MV-4-11 (cell line): ENCODE measurements around the gene TBCD.

Experiments used
- DNase-seq: peaks from one replicate; lab custom pipeline; 2025; lab: John Stamatoyannopoulos, UW

The TBCD gene

DNA sequence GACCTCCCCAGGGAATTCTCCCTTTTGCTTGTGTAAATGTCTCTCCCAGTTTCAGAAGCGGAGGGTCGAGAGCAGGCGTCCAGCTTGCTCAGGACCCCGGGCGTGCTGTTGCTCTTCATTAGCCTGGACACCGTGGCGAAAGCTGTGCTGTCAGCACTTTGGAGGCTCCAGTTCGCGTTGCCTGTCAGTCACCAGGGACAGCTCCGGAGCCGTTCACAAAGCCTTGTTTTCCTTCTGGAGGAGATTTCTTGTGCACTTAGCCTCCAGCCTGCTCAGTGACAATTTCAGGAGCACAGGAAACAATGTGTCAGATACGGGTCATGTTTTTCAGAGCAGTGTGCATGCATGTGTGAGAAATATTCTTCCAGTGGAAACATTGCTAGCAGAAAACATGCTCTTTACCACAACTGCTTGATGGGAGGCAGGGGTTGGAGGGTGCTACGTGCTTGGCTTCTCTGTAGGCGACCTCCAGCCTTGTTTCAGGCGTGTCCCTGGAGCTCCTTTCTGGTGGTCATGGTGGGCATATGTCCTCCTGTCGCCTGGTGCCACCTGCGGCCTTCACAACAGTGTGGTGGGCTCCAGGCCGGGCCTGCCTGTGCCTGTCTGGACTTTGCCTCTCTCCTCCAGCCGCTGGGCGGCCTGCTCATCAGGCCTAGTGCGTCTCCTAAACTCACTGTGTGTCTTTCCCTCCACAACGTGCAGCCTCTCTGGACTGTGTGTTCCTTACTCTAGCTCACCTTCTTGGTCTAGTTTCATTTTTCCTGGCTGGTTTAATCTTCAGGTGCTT is 59.0 kb downstream of the TBCD start:
- DNase-seq = no peak

GRCh38 chr17:82812058-82812457 is 60.2 kb downstream of the TBCD start:
- no peak for DNase-seq

- no peak for DNase-seq
Observed at GRCh38 chr17:82812601-82813000, 60.7 kb downstream of the TBCD start.

- DNase-seq = no peak
Observed at GRCh38 chr17:82813299-82814051, 61.6 kb downstream of the TBCD start.

GRCh38 chr17:82814834-82815233 is 63.0 kb downstream of the TBCD start:
- DNase-seq = no peak

GRCh38 chr17:82815354-82815753 is 63.5 kb downstream of the TBCD start:
- DNase-seq = no peak

DNA sequence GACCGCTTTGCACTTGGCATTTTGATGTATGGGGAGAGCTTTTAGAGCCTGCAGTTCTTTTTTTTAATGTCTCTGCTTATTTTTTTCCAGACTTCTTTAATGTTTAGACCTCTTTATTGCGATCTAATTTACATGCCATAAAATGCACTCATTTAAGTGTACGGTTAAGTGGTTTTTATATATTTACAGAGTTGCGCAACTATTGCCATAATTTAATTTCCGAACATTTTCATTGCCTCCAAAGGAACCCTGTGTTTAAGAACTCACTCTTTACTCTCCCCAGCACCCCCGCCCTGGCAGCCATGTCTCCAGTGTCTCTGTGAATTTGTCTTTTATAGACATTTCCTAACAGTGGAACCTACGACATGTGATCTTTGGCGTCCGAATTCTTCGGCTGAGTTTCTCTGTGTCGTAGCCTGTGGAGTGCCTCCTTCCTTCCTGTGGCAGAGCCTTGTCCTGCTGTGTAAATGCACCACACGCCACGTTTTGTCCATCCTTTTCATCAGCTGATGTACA is 64.0 kb downstream of the TBCD start:
- no peak for DNase-seq

- DNase-seq = peak; percentile 32
Observed at GRCh38 chr17:82816358-82816757, 64.5 kb downstream of the TBCD start.

- DNase-seq = no peak
Observed at GRCh38 chr17:82817947-82818346, 66.1 kb downstream of the TBCD start.

GRCh38 chr17:82820278-82821251 is 68.7 kb downstream of the TBCD start:
- no peak for DNase-seq

- no peak for DNase-seq
Observed at GRCh38 chr17:82821554-82821953, 69.7 kb downstream of the TBCD start.

DNA sequence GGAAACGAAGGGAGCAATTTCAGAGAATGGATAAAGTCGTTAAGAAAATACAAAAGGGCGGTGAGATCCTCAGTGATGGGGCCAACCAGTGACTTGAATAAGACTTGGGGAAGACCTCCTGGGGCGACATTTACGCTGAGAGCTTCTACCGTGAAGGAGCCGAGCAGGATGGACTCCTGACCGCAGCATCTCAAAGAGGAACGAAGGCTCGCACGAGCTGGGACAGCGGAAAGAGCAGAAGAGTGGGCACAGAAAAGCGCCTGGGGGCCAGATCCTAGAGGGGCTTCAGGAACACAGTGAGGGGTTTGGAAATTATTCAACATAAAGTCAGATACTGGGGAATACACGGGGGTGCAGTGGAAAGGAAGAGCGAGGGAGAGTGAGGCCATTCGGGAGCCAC is 70.4 kb downstream of the TBCD start:
- DNase-seq = no peak

GRCh38 chr17:82823004-82823403 is 71.1 kb downstream of the TBCD start:
- DNase-seq = no peak

DNA sequence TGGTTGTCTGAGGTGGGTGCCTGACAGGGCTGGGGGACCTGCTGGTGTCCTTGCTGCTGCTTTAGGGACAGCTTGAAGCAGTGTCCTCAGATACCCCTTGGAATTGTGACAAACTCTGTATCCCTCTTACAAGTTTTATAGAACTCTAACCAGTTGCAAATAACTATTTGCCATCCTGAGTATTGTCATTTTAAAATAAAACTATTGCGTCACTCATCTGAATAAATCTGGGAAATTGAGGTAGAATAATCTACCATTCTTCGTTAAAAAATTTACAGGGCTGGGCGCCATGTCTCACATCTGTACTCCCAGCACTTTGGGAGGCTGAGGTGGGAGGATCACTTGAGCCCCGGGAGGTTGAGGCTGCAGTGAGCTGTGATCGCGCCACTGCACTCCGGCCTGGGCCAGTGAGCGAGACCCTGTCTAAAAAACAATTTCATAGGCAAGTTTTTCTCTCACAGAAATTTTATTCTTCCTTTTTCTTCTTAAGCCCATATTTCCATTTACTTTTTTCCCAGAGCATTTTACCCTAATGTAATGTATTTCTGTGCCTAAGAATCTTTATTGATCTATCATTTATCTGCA is 73.8 kb downstream of the TBCD start:
- DNase-seq = no peak

DNA sequence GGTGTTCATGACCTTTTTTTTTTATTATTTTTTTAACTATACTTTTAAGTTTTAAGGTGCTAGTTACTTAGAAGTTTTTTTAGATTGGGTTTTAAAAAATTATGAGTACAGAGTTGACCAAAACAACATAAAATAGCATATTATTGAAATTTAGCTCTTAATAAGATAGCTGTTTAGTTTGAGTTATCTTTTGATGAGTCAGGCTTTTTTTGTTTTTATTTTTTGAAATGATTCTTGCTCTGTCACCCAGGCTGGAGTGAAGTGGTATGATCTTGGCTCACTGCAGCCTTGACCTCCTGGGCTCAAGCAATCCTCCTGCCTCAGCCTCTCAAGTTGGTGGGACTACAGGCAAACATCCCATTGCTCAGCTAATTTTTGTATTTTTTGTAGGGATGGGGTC is 74.3 kb downstream of the TBCD start:
- no peak for DNase-seq

- no peak for DNase-seq
Observed at GRCh38 chr17:82826956-82827355, 75.1 kb downstream of the TBCD start.

DNA sequence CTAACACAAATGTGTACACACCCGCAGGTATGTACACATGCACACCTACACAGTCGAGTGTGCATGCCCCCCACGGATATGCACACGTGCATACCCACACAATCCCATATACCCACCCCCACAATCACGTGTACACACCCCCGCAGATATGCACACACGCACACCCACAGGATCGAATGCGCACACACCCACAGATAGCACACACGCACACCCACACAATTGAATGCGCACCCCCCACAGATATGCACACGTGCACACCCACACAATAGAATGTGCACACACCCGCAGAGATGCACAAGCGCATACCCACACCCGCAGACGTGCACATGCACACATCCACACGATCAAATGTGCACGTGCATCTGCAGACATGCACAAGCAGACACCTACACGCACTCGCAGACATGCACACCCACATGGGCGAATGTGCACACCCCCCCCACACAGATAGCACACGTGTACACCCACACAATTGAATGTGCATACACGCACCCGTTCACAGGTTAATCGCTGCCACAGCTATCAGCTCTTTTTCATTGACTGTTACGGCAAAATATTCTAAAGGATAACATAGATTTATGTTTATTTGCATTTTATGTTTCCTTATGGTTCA is 77.1 kb downstream of the TBCD start:
- no peak for DNase-seq

- no peak for DNase-seq
Observed at GRCh38 chr17:82830249-82830661, 78.4 kb downstream of the TBCD start.

DNA sequence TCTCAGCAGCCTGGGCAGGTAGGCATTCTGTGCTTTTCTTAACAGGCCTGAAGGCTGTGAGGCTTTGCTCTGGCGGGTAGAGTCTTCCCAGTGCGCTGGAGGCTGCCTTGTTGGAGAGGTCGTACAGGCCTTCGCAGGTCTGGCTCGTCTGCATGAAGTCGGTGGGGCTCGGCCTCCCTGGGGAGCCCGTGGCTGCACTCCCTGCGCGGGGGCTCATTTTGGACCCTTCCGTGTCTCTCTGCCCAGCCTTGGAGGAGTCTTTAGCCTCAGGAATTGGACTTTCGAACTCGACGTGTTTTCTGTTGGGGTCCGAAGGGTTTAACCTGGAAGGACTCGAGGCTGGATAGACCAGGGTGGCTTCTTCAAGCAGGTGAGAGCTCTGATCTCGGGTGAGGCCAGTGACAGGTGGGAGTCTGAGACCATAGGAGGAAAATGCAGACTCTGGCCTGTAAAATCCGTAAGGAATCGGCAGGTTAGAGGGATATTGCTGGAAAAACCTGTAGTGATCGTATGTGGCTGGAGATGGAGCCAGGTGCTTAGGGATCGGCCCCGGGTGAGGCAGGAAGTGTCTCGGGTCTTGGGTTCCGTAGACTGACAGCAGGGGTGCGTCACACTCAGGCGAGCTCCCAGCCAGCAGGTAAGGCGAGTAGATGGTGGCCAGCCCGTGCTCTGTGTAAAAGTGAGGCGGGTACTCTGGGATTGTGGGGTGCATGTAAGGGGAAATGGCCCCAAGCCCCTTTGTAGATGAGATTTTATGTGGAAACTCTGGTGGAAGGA is 79.4 kb downstream of the TBCD start:
- DNase-seq = no peak

GRCh38 chr17:82831818-82832200 is 79.9 kb downstream of the TBCD start:
- no peak for DNase-seq

- DNase-seq = no peak
Observed at GRCh38 chr17:82832411-82832810, 80.5 kb downstream of the TBCD start.
